DND-41 (cell line): ENCODE measurements around the gene TREH.

Experiments
- ATAC-seq: fragments of 200-7000 bp; cut with Tn5 transposase; 3 replicates; pipeline ENCODE4 v1.9.1; 2021; ENCODE audit warnings: low read depth; ENCODE audit not compliant: insufficient read depth
- DNase-seq: peaks from one replicate; pipeline ENCODE4 v3.0.0-alpha.2; 2020
- H2AFZ ChIP-seq: 2 replicates; pipeline ENCODE4 v1.6.0; 2012; ENCODE audit warnings: low read depth, low read length
- H3K27ac ChIP-seq: 2 replicates; pipeline ENCODE4 v1.5.1; 2012; ENCODE audit warnings: low read length, inconsistent platforms
- H3K27me3 ChIP-seq: fragments of 200-600 bp; sonication (generic); 2 replicates; pipeline ENCODE4 v1.6.0; 2012; ENCODE audit warnings: low read length, mild to moderate bottlenecking, inconsistent platforms; ENCODE audit not compliant: insufficient read depth, poor library complexity
- H3K36me3 ChIP-seq: 2 replicates; pipeline ENCODE4 v1.5.1; 2012; ENCODE audit warnings: low read length, inconsistent platforms; ENCODE audit not compliant: insufficient read depth
- H3K4me1 ChIP-seq: 2 replicates; pipeline ENCODE4 v1.5.1; 2012; ENCODE audit warnings: mild to moderate bottlenecking, low read length; ENCODE audit not compliant: insufficient read depth
- H3K4me2 ChIP-seq: 2 replicates; pipeline ENCODE4 v1.6.0; 2012; ENCODE audit warnings: mild to moderate bottlenecking, moderate library complexity, low read length, inconsistent platforms; ENCODE audit not compliant: insufficient read depth
- H3K4me3 ChIP-seq, 2 experiments: fragments of 200-600 bp in 1 of 2; shearing (Covaris generic) in 1 of 2; 2 replicates each; pipeline ENCODE4 v1.5.1; 2012 to 2016; ENCODE audit warnings: inconsistent platforms in 2 of 2, low read length in 2 of 2, mild to moderate bottlenecking in 2 of 2, low read depth in 1 of 2, moderate library complexity in 1 of 2
- H3K79me2 ChIP-seq: 2 replicates; pipeline ENCODE4 v1.6.0; 2012; ENCODE audit warnings: low read length, inconsistent platforms; ENCODE audit not compliant: insufficient read depth
- H3K9ac ChIP-seq: 2 replicates; pipeline ENCODE4 v1.6.0; 2012; ENCODE audit warnings: low read depth, mild to moderate bottlenecking, inconsistent platforms, low read length, moderate library complexity
- H3K9me3 ChIP-seq: 2 replicates; pipeline ENCODE4 v1.5.1; 2012; ENCODE audit warnings: low read length, moderate library complexity, mild to moderate bottlenecking, inconsistent platforms; ENCODE audit not compliant: insufficient read depth, severe bottlenecking
- H4K20me1 ChIP-seq: 2 replicates; pipeline ENCODE4 v1.6.0; 2012; ENCODE audit warnings: low read length; ENCODE audit not compliant: insufficient read depth
- EZH2 ChIP-seq: IDR thresholded peaks from 3 replicates; pipeline ENCODE4 v1.6.1; 2012; ENCODE audit warnings: borderline replicate concordance, low read depth, mild to moderate bottlenecking, moderate library complexity, low read length, inconsistent platforms; ENCODE audit not compliant: severe bottlenecking
- TF ChIP-seq, protein P1 (sequence below): IDR thresholded peaks from 2 replicates; pipeline ENCODE4 v1.5.1; 2012; ENCODE audit warnings: borderline replicate concordance, low read length, moderate library complexity, mild to moderate bottlenecking; ENCODE audit not compliant: poor library complexity, severe bottlenecking; ENCODE audit errors: extremely low read depth

The TREH gene

GRCh38 chr11:118650366-118650765 lies 29.1 kb downstream of the TREH start:
- no peak overlapping the region for H3K9ac ChIP-seq
- H3K9me3 ChIP-seq: no peaks in the 10 kb centered on the region
- no peak overlapping the region for H2AFZ ChIP-seq
- DNase-seq: no peak
- TF ChIP-seq, protein P1, sequence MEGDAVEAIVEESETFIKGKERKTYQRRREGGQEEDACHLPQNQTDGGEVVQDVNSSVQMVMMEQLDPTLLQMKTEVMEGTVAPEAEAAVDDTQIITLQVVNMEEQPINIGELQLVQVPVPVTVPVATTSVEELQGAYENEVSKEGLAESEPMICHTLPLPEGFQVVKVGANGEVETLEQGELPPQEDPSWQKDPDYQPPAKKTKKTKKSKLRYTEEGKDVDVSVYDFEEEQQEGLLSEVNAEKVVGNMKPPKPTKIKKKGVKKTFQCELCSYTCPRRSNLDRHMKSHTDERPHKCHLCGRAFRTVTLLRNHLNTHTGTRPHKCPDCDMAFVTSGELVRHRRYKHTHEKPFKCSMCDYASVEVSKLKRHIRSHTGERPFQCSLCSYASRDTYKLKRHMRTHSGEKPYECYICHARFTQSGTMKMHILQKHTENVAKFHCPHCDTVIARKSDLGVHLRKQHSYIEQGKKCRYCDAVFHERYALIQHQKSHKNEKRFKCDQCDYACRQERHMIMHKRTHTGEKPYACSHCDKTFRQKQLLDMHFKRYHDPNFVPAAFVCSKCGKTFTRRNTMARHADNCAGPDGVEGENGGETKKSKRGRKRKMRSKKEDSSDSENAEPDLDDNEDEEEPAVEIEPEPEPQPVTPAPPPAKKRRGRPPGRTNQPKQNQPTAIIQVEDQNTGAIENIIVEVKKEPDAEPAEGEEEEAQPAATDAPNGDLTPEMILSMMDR: no peak
- no peak for TF ChIP-seq EZH2
- peaks cover 18% of the 10 kb centered on the region for H3K4me1 ChIP-seq
- H3K27me3 ChIP-seq: no peaks in the 10 kb centered on the region
- H4K20me1 ChIP-seq: no peaks in the 10 kb centered on the region; the same call in 1 of the 2 replicates
- no peak overlapping the region for H3K27ac ChIP-seq
- H3K79me2 ChIP-seq: no peaks in the 10 kb centered on the region
- no peaks in the 10 kb centered on the region for H3K36me3 ChIP-seq
- no peak overlapping the region for H3K4me2 ChIP-seq
- no peak overlapping the region for H3K4me3 ChIP-seq
- no peak for ATAC-seq

DNA sequence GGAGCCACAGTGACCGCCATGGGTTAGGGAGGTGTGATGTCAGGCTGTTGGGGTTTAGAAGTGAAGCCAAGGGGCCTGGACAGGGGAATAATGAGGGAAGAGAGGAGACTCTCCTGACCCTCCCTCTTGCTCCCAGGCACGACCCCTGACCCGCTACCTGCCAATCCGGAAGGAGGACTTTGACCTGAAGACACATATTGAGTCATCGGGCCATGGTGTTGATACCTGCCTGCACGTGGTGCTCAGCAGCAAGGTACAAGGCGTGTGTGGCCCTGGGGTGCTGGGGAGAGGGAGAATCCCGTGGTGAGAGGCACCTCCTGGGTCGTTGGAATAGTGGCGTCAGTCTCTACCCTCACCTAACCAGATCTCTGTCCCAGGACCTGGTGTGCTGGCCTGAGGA lies 29.5 kb downstream of the TREH start:
- H4K20me1 ChIP-seq: no peaks in the 10 kb centered on the region; the same call in 1 of the 2 replicates
- no peaks in the 10 kb centered on the region for H3K27me3 ChIP-seq
- no peak overlapping the region for H3K9ac ChIP-seq
- H3K4me1 ChIP-seq: peaks cover 18% of the 10 kb centered on the region
- ATAC-seq (no peak), DNase-seq (no peak)
- no peaks in the 10 kb centered on the region for H3K36me3 ChIP-seq
- H3K27ac ChIP-seq: no peak overlapping the region
- H3K9me3 ChIP-seq: no peaks in the 10 kb centered on the region
- no peaks in the 10 kb centered on the region for H3K79me2 ChIP-seq
- H3K4me3 ChIP-seq: no peak overlapping the region
- no peak overlapping the region for H3K4me2 ChIP-seq
- TF ChIP-seq, protein P1: no peak
- TF ChIP-seq EZH2: no peak
- H2AFZ ChIP-seq: no peak overlapping the region

DNA sequence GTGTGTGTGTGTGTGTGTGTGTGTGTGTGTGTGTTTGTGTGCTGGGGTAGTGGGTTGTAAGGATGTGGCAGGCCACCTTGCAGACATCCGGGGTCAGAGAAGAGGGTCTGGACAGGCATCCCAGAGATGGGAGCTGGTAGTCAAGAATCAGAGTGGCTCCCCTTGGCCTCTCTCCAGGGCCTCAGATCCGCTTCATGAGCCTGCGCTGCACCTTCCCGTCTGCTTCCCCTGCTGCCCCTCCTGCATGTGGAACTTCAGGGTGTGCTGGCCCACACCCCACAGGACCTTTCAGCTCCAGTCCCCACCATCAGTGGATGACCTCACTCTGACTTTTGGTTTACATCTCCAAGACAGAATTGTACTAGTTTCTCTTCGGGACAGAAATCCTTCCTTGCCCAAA lies 31.2 kb downstream of the TREH start:
- no peaks in the 10 kb centered on the region for H3K36me3 ChIP-seq
- H3K4me3 ChIP-seq: no peak overlapping the region

More for the DNA sequence above, 31.2 kb downstream of the TREH start:
- H3K79me2 ChIP-seq: no peaks in the 10 kb centered on the region
- DNase-seq: no peak
- ATAC-seq: no peak
- H3K9ac ChIP-seq: no peak overlapping the region
- no peaks in the 10 kb centered on the region for H3K27me3 ChIP-seq
- H2AFZ ChIP-seq: no peak overlapping the region
- peaks cover 13% of the 10 kb centered on the region for H3K4me1 ChIP-seq
- H3K9me3 ChIP-seq: no peaks in the 10 kb centered on the region
- H4K20me1 ChIP-seq: no peaks in the 10 kb centered on the region; the same call in 1 of the 2 replicates
- TF ChIP-seq EZH2: no peak
- TF ChIP-seq, protein P1: no peak
- H3K4me2 ChIP-seq: no peak overlapping the region
- H3K27ac ChIP-seq: no peak overlapping the region
